NCI-H2081 treated with DMSO at 0.1 percent for 48 hours (cell line): ENCODE results near the gene SEC24B.
"Not testable (repeated sequence)": the region's sequence is repeated elsewhere in the genome, so short reads cannot be mapped to it uniquely, and the experiment has no call there.

Experiments
- DNase-seq: peaks from one replicate; lab custom pipeline; 2025; lab: John Stamatoyannopoulos, UW

Gene SEC24B

GRCh38 chr4:109432696-109433095 is 919 bp upstream of the SEC24B start:
- DNase-seq: no peak

DNA sequence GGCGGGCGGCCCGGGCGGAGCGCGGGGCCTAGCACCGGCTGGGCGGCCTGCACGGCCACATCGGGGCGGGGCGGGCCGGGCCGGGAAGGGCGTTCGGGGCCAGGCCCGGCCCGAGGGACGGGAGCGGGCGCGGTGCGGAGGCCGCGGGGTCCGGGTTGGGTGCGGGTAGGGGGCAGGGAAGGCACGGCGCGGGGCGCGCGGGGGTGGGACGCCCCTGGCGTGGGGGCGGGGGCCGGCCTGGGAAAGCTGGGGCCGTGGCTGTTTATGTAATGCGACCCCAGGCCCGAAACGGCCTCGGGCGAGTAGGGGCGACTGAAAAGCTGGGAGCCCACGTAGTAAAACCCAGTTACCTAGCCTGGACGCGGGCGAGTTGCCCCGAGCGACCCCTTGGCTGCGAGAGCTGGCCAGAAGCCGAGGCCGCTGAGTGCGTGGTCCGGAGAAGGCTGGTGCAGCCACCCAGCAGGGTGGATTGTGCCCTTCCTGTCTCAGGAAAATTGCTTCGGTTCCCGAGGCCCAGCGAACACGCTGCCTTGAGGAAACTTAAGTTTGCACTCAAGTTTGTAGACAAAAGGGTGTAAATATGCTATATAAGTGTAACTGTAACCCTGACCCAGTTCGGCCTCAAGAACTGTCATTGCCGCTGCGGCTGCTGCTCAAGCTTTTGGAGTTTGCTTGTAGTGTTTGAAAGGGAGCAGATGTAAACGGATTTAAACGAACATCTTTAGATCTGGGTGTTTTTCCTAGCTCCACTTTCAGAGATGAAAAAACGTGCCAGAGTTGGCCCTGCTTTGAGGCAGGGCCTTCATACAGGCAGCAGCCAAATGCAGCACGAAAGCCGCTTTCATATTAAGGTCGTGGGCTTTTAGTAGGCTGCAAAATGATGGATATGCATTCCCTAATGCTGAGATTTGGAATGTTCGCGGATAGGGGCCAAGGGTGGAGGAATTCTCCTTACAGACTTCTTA is 674 bp downstream of the SEC24B start:
- DNase-seq: no peak

DNA sequence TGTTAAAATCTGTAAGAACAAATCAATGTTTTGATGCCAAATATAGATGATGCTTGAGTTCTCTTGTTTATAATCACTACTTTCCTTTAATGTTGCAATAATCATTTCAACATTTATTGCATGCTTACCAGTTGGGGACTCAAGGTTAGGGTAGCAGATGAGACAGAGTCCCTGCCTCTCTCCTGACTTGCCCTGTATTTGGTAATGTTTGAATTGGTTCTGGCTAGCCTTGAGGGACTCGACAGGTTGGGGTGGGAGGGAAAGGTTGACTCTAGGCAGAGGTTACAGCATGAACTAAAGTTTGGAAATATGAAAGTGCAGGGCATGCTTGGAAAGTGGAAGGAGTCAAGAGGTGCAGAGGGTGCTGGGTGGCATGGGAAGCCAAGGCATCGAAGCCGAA is 2.0 kb downstream of the SEC24B start:
- DNase-seq: no peak

DNA sequence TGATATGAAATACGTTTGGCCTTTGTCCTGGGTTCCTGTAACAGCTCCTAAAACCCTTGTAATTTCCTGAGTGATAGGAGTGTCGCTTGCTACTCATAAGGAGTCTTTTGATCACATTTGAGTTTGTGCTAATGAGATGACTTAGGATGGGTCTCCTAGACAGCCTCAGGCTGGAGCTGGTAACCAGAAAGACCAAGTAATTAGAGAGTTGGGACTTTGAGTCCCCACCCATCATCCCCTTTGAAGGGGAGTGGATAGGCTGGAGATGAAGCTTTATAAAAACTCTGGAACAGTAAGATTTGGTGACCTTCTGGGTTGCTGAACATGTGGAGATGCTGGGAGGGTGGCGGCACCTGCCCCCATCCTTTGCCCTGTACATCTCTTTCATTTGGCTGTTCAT is 2.9 kb downstream of the SEC24B start:
- DNase-seq: no peak

GRCh38 chr4:109440948-109441347 is 7.3 kb downstream of the SEC24B start:
- DNase-seq: no peak

DNA sequence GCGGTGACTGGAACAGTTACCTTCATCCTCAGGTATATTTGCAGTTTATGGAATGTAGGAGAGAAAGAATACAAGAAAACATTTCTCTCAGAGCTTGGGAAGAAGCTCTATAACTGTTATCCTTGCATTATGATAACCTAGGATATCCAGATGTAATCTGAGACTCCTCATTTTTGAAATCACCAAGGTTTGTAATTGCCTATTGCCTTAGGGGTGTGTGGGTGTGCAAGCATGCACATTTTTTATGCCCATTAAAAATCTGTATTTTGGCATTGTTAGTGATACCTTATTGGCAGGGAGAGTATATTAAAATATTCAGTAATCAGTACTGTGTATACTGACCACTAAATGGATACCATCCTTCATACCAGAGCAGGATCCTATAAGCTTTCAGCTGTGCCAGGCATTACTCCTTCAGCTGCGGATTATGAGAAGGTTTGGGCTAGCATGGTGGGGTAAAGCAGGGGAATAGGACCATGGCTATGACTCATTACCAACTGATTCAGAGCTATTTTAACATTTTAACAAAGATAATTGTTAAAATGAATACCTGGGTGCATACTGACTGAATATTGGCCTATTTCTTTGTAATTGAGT is 8.3 kb downstream of the SEC24B start:
- no peak for DNase-seq

- no peak for DNase-seq
Observed at GRCh38 chr4:109444182-109444844, 10.7 kb downstream of the SEC24B start.

- no peak for DNase-seq
Observed at GRCh38 chr4:109447278-109447677, 13.7 kb downstream of the SEC24B start.

DNA sequence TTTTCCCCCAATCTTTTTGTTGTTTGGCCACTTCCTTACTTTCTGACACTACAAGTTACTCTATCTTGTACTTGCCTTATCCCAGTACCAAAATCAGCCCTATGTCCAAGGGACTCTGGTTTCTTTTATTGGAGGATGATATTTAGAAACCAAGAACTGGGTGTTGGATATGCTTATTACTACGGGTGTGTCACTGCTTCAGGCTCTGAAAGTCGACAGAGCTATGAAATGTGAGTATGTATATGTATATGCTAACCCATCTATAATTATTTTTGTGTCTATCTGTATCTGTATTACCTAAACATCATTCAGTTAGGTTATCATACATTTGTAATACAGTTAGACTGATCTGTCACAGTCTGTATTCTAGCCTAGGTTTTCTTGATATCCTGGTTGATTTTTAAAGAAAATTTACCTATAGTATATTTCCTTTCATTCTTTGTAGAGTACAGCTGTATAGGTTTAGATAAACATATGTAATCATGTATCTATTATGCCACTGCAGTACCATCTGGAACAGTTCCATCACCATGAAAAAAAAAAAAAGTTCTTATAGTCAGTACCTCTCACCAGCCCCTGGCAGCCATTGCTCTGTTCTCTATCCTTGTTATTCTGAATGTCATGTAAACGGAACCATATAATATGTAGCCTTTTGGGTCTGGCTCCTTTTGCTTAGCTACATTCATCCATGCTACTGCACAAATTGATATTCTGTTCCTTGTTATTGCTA is 18.1 kb downstream of the SEC24B start:
- no peak for DNase-seq

DNA sequence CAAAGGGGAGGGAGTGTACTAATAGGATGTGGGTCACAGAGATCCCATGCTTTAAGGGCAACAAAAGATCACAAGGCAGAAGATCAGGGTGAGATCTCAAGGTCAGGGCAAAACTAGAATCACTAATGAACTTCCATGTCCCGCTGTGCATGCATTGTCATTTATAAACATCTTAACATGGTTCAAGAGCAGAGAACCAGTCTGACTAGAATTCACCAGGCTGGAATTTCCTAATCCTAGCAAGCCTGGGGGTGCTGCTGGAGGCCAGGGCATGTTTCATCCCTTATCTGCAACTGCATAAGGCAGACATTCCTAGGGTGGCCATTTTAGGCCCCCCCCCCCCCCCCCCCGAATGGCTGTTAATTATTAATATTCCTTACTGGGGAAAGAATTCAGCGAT is 19.5 kb downstream of the SEC24B start:
- not testable (repeated sequence) for DNase-seq

GRCh38 chr4:109462297-109462696 is 28.7 kb downstream of the SEC24B start:
- DNase-seq: no peak

GRCh38 chr4:109462802-109463201 is 29.2 kb downstream of the SEC24B start:
- DNase-seq: no peak

- DNase-seq: no peak
Observed at GRCh38 chr4:109465069-109465468, 31.5 kb downstream of the SEC24B start.

DNA sequence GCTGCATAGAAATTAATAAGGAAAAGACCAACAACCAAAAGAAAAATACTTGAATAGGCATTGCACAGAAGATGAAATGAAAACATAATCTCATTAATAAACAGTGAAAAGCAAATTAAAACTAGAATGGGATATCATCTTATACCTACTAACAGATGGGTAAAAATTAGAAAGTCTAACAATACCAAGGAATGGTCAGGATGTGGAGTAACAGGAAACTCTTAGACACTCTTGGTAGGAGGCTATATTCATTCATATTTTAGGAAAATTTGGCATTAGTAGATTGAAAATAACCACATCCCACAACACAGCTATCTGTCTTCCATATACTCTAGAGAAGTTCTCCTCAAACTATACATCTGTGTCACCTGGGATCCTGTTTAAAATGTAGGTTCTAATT is 36.3 kb downstream of the SEC24B start:
- DNase-seq: no peak

GRCh38 chr4:109472343-109472761 is 38.7 kb downstream of the SEC24B start:
- DNase-seq: no peak

- DNase-seq: no peak
Observed at GRCh38 chr4:109473824-109474223, 40.2 kb downstream of the SEC24B start.

DNA sequence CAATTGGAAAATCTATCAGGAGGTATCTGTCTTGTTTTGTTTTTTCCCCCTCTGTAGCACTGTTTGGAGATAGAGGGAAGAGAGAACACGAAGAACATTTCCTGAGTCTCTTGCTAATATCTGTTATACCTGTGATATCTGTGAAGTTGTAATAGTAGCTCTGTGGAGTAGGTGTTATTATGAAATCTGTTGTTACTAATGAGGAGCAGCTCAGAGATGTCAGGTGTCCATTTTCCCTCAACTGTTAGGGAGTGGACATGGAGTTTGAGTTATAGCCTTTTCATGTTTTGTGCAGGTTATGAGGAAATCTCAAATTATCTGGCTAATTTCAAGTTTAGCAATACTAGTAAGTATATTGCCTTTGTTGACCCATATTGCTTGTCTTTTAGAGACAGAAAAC is 52.4 kb downstream of the SEC24B start:
- no peak for DNase-seq

DNA sequence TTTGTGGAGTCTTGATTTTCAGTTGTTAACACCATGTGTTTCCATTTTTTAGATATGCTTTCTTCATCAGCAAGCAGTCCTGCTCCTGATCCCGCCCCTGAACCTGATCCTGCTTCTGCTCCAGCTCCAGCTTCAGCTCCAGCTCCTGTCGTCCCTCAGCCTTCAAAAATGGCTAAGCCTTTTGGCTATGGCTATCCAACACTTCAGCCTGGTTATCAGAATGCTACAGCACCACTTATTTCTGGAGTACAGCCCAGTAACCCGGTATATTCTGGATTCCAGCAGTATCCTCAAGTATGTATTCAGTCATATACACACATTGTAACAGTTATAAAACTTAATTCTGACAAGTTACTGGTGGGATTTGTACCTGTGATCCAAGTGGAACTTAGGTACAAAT is 60.9 kb downstream of the SEC24B start:
- DNase-seq: no peak

DNA sequence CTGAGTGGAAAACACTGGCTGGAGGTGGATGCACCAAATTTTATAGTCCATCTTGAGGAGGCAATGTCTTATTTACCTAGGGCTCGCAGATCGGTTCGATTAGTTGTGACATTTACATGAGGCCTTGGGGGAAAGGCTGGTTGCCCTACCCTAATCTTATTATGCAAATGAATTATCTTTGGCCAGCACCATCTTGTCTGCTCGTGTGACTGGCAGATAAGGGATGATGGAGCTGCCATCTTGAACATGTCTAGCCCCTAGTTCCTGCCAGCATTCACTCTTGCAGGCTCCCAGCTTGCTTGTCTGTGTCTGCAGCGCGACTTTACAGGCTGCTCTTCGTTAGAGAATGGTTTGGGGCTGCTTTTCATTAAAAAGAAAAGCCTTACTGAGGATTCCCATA is 61.9 kb downstream of the SEC24B start:
- no peak for DNase-seq

- DNase-seq: no peak
Observed at GRCh38 chr4:109496875-109497274, 63.3 kb downstream of the SEC24B start.

DNA sequence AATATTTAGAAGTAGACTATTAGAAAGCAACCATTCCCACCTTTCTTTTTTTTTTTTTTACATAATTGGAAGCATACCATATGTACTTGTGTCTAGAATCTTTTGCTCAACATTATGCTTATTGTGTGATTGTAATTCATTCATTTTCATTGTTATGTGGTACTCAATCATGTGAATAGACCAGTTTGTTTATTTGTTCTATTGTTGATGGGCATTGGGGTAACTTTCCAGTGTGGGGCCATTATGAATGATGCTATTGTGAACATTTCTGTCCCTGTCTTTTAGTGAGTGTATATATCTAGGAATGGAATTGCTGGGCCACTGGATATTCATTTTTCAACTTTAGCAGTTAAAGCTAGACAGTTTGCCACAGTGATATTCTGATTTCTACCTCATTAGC is 63.9 kb downstream of the SEC24B start:
- DNase-seq: no peak

- no peak for DNase-seq
Observed at GRCh38 chr4:109499513-109499912, 65.9 kb downstream of the SEC24B start.
